Measurements from ENCODE around the gene BICC1. TPM values are rescaled to one million over a fixed set of nuclear protein-coding genes. Genes with fewer than 3 reads are reported as not detected.

Gene BICC1
- total and polyA plus RNA-seq, 2 of the 8 experiments (the other 6 are each of a cell fraction or from before 2014, with no cell fraction given) = 0.20 to 0.73 TPM

- no peak for TF ChIP-seq CHD7 (IDR thresholded peaks at IDR 0.05; ENCODE audit: insufficient replicate concordance, low read length)
- no peak for TF ChIP-seq YY1 (IDR thresholded peaks at IDR 0.05; ENCODE audit: low read depth, low read length)
Measured at GRCh38 chr10:58529077-58529728, 16.5 kb downstream of the BICC1 start (continued).
